CD4-positive, alpha-beta T cell (primary cell): ENCODE data around the gene DAPK3. TPM values are rescaled to one million over a fixed set of nuclear protein-coding genes. Genes with fewer than 3 reads are reported as not detected.
A peak's percentile ranks its signal among the peaks of the same experiment; 100 is the strongest.

ENCODE experiments used
- ATAC-seq: fragments of 200-7000 bp; cut with Tn5 transposase; one replicate; pipeline ENCODE4 v1.10.0; 2022; ENCODE audit warnings: mild to moderate bottlenecking; ENCODE audit not compliant: poor library complexity
- CTCF ChIA-PET: fragments of 350-600 bp; sonication (Branson Sonifier 250); formaldehyde crosslinking; loops from one replicate; lab custom pipeline; 2021; ENCODE audit warnings: antibody characterized with exemption, inconsistent platforms; lab: Charles Lee
- POLR2A ChIA-PET: fragments of 350-600 bp; sonication (Branson Sonifier 250); formaldehyde crosslinking; loops from one replicate; lab custom pipeline; 2021; ENCODE audit warnings: antibody characterized with exemption, inconsistent platforms; lab: Charles Lee
- DNase-seq, 14 experiments: peaks; one replicate each; pipeline ENCODE4 v3.0.0-alpha.2; 2013 to 2020; ENCODE audit warnings: mixed read lengths in 2 of 14
- H3K27ac ChIP-seq, 2 donors: one replicate each; pipeline versions ENCODE4 v1.5.1 to v1.7.0; 2013; ENCODE audit warnings: low read length in 2 of 2, low read depth in 1 of 2, mild to moderate bottlenecking in 1 of 2
- H3K27me3 ChIP-seq, 2 experiments: 1 replicate in 1 of 2; 2 replicates in 1 of 2; pipeline versions ENCODE4 v1.6.1 to v1.7.0; 2013; ENCODE audit warnings: low read length in 2 of 2, control low read depth in 1 of 2, mild to moderate bottlenecking in 1 of 2, moderate library complexity in 1 of 2; ENCODE audit not compliant: insufficient read depth in 2 of 2, control insufficient read depth in 1 of 2
- H3K36me3 ChIP-seq: one replicate; pipeline ENCODE4 v1.6.1; 2013; ENCODE audit warnings: low read length, control low read depth; ENCODE audit not compliant: insufficient read depth
- H3K4me1 ChIP-seq: one replicate; pipeline ENCODE4 v1.6.1; 2013; ENCODE audit warnings: low read length, control low read depth; ENCODE audit not compliant: insufficient read depth
- H3K4me3 ChIP-seq: one replicate; pipeline ENCODE4 v1.5.1; 2013; ENCODE audit warnings: mild to moderate bottlenecking, low read length, moderate library complexity
- H3K9me3 ChIP-seq, 2 experiments: 1 replicate in 1 of 2; 2 replicates in 1 of 2; pipeline versions ENCODE4 v1.6.1 to v1.7.0; 2013; ENCODE audit warnings: low read length in 2 of 2, mild to moderate bottlenecking in 2 of 2, control low read depth in 1 of 2, moderate library complexity in 1 of 2; ENCODE audit not compliant: control insufficient read depth in 1 of 2, insufficient read depth in 1 of 2
- H3K27ac Mint-ChIP-seq: one replicate; pipeline ENCODE4 v1.8.0; 2020; ENCODE audit warnings: mixed read lengths
- H3K27me3 Mint-ChIP-seq: one replicate; pipeline ENCODE4 v1.8.0; 2021; ENCODE audit warnings: mixed read lengths
- H3K36me3 Mint-ChIP-seq: one replicate; pipeline ENCODE4 v1.8.0; 2021; ENCODE audit warnings: low read depth, mixed read lengths
- H3K4me1 Mint-ChIP-seq: one replicate; pipeline ENCODE4 v1.8.0; 2021; ENCODE audit warnings: low read depth, mixed read lengths
- H3K4me3 Mint-ChIP-seq: one replicate; pipeline ENCODE4 v1.8.0; 2020; ENCODE audit warnings: mild to moderate bottlenecking, mixed read lengths
- H3K9me3 Mint-ChIP-seq: one replicate; pipeline ENCODE4 v1.8.0; 2020; ENCODE audit warnings: mixed read lengths
- intact Hi-C, 2 experiments: fragments of 100-400 bp; cut with DNase I in 1 of 2; cut with micrococcal nuclease in 1 of 2; formaldehyde crosslinking; loops; one replicate each; pipeline versions ENCODE4 v1.15.1 to v1.9.0; 2023 to 2025; cut with DNase I, micrococcal nuclease
- total RNA-seq, 174 experiments: library from RNA in 2 of 174; stranded (reverse) in 2 of 174; gene quantifications; one replicate each; pipeline ENCODE4 v1.2.3 and lab custom pipeline; 2021 to 2026
- TF ChIP-seq, protein P1 (sequence below): fragments of 200-600 bp; IDR thresholded peaks from one replicate; pipeline ENCODE4 v1.8.0; 2022; ENCODE audit warnings: antibody characterized with exemption, mild to moderate bottlenecking

DAPK3 gene
- total RNA-seq, 2 experiments from 2014 or later = 21.1 to 22.9 TPM

DNA sequence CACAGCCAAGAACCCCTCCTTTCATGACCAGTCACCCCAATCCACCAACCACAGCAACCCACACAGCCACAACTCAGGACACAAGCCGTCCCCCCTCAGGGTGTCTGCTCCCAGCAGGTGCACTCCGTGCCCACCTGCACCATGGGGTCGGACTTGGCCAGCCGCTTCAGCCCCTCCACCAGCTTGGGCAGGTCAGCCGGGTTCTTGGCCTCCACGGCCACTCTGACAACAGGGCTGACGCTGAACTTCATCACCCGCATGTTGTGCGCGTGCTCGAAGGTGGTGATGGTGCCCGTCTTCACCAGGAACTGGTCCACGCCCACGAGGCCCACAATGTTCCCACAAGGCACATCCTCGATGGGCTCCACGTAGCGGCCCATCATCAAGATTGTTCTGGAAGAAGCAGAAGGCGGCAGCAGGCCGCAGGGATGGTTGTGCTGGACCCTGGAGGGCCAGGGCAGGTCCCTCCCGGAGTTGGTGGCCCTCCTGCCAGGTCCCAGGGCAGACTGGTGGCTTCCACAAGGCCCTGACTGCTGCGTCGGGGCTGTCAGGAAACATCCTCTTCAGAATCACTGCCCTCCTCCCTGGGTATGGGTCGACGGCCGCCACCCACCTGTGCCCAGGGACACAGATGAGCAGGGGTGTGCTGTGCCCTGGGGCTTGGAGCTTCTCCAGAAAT lies 8.9 kb upstream of the DAPK3 start:
- TF ChIP-seq, protein P1, sequence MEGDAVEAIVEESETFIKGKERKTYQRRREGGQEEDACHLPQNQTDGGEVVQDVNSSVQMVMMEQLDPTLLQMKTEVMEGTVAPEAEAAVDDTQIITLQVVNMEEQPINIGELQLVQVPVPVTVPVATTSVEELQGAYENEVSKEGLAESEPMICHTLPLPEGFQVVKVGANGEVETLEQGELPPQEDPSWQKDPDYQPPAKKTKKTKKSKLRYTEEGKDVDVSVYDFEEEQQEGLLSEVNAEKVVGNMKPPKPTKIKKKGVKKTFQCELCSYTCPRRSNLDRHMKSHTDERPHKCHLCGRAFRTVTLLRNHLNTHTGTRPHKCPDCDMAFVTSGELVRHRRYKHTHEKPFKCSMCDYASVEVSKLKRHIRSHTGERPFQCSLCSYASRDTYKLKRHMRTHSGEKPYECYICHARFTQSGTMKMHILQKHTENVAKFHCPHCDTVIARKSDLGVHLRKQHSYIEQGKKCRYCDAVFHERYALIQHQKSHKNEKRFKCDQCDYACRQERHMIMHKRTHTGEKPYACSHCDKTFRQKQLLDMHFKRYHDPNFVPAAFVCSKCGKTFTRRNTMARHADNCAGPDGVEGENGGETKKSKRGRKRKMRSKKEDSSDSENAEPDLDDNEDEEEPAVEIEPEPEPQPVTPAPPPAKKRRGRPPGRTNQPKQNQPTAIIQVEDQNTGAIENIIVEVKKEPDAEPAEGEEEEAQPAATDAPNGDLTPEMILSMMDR = no peak
- Mint-ChIP-seq H3K27me3 (no peaks in the 10 kb centered on the region), H3K27ac (no peak overlapping the region), H3K9me3 (no peaks in the 10 kb centered on the region), H3K4me1 (peaks cover 26% of the 10 kb centered on the region), H3K4me3 (peak overlapping the region; percentile 42), H3K36me3 (peaks cover 92% of the 10 kb centered on the region)
- Histone ChIP-seq H3K9me3 (peaks cover 0 to 18% of the 10 kb centered on the region in 2 experiments), H3K36me3 (peaks cover 92% of the 10 kb centered on the region), H3K27me3 (peaks cover 0 to 3% of the 10 kb centered on the region in 2 experiments), H3K27ac (no peak overlapping the region), H3K4me1 (peaks cover 47% of the 10 kb centered on the region), H3K4me3 (no peak overlapping the region)
- ChIA-PET POLR2A (interaction anchor here (0.6 to 1.6 kb wide), 4 partner anchors 9 to 408 kb away, joined by 3 to 7 read pairs (median 4); partner anchors contain the start of gene DAPK3), CTCF (no interaction called here)
- ATAC-seq (no peak), DNase-seq (peak in 3 of 14 experiments; percentile 11 to 41 (median 19))
- intact Hi-C loops = loop anchor here in 1 of 2 experiments (10.0 kb wide), 1 partner anchor 125 kb away; no protein-coding TSS in a partner anchor

DNA sequence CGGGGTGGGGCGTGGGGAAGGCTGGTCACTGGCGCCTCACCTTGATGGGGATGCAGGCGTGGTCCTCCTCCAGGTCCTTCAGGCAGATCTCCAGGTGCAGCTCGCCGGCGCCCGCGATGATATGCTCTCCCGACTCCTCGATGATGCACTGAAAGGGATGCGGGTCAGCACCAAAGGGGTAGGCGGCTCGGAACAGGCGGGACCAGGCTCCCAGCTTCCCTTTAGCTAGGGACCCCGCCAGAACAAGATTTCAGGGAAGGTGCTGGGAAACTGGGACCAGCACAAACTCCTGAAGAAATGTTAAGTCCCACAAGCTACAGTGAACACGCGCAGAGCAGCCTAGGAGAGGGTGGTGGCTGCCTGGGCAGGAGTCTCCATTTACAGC lies 8.4 kb upstream of the DAPK3 start:
- Mint-ChIP-seq H3K27me3 (no peaks in the 10 kb centered on the region), H3K4me1 (peaks cover 21% of the 10 kb centered on the region), H3K36me3 (peaks cover 87% of the 10 kb centered on the region), H3K4me3 (peak overlapping the region; percentile 42), H3K9me3 (no peaks in the 10 kb centered on the region), H3K27ac (no peak overlapping the region)
- Histone ChIP-seq H3K9me3 (peaks cover 0 to 18% of the 10 kb centered on the region in 2 experiments), H3K4me3 (no peak overlapping the region), H3K4me1 (peaks cover 45% of the 10 kb centered on the region), H3K27ac (no peak overlapping the region), H3K27me3 (peaks cover 0 to 3% of the 10 kb centered on the region in 2 experiments), H3K36me3 (peaks cover 90% of the 10 kb centered on the region)
- ATAC-seq (no peak), DNase-seq (peak in 3 of 14 experiments; percentile 13 to 41 (median 17))
- TF ChIP-seq, protein P1 = no peak
- intact Hi-C loops = no loop called here
- ChIA-PET CTCF (no interaction called here), POLR2A (interaction anchor here (1.6 kb wide), 2 partner anchors 9 to 81 kb away, joined by 3 to 7 read pairs; partner anchors contain the start of gene DAPK3)

DNA sequence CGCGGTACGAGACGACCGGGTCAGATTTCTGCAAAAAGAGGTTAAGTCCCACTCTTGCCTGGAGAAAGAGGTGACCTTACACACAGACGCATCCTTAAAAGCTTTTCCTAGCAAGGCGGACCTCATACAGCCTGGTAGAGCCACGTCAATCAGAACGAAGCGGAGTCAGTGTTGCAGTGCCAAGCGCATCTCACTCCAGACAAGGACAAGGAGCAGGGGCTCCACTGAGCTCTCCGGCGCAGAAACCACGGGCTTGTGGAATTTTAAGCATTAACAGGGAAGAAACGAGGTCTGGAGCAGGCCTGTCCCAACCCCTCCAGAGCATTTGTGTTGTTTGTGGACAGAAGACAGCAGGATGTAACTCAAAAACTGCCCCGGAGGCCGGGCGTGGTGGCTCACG lies 7.2 kb upstream of the DAPK3 start:
- H3K4me3 ChIP-seq = no peak overlapping the region
- H3K27ac ChIP-seq = no peak overlapping the region
- no peak for ATAC-seq
- Mint-ChIP-seq H3K27ac (no peak overlapping the region), H3K9me3 (no peaks in the 10 kb centered on the region), H3K4me3 (no peak overlapping the region), H3K4me1 (peaks cover 10% of the 10 kb centered on the region), H3K36me3 (peaks cover 76% of the 10 kb centered on the region), H3K27me3 (no peaks in the 10 kb centered on the region)
- H3K36me3 ChIP-seq = peaks cover 79% of the 10 kb centered on the region
- ChIA-PET CTCF (no interaction called here), POLR2A (no interaction called here)
- peaks cover 0 to 3% of the 10 kb centered on the region in 2 experiments for H3K27me3 ChIP-seq
- H3K4me1 ChIP-seq = peaks cover 34% of the 10 kb centered on the region
- intact Hi-C loops = no loop called here
- TF ChIP-seq, protein P1 = no peak
- peaks cover 0 to 17% of the 10 kb centered on the region in 2 experiments for H3K9me3 ChIP-seq
- DNase-seq = no peak
